Stimulated activated naive CD8-positive, alpha-beta T cell treated with anti-CD3 and anti-CD28 coated beads, Interleukin-15, Interleukin-2, amounts not matched to agents 100 ng/mL and 50 ng/mL, for 24 hours (primary cell): ENCODE measurements around the gene MUS81.

Experiments used
- H3K27ac Mint-ChIP-seq: one replicate; pipeline ENCODE4 v1.8.0; 2021; ENCODE audit warnings: mild to moderate bottlenecking, mixed read lengths
- H3K27me3 Mint-ChIP-seq: one replicate; pipeline ENCODE4 v1.8.0; 2021; ENCODE audit warnings: mixed read lengths
- H3K36me3 Mint-ChIP-seq: one replicate; pipeline ENCODE4 v1.8.0; 2021; ENCODE audit warnings: low read depth, mixed read lengths
- H3K4me1 Mint-ChIP-seq: one replicate; pipeline ENCODE4 v1.8.0; 2021; ENCODE audit warnings: low read depth, mixed read lengths
- H3K4me3 Mint-ChIP-seq: one replicate; pipeline ENCODE4 v1.8.0; 2021; ENCODE audit warnings: mild to moderate bottlenecking, mixed read lengths
- H3K9me3 Mint-ChIP-seq: one replicate; pipeline ENCODE4 v1.8.0; 2021; ENCODE audit warnings: mixed read lengths

Gene MUS81

GRCh38 chr11:65871811-65872548, 11.7 kb downstream of the MUS81 start:
- H3K4me1 Mint-ChIP-seq, result peaks cover 22% of the 10 kb centered on the region
- no peak overlapping the region for H3K27ac Mint-ChIP-seq
- H3K36me3 Mint-ChIP-seq, result peaks cover 8% of the 10 kb centered on the region
- H3K27me3 Mint-ChIP-seq, result peaks cover 3% of the 10 kb centered on the region
- H3K9me3 Mint-ChIP-seq, result no peaks in the 10 kb centered on the region
- H3K4me3 Mint-ChIP-seq, result no peak overlapping the region

GRCh38 chr11:65872586-65873317, 12.5 kb downstream of the MUS81 start, which contains the start of gene EFEMP2:
EFEMP2 (minus strand) TSS chr11:65872800; CDS start chr11:65872354, 446 bp downstream.
- peak within 1 kb of the TSS; percentile 92 for H3K27ac Mint-ChIP-seq
- peaks cover under 1% of the 10 kb centered on the region for H3K36me3 Mint-ChIP-seq

DNA sequence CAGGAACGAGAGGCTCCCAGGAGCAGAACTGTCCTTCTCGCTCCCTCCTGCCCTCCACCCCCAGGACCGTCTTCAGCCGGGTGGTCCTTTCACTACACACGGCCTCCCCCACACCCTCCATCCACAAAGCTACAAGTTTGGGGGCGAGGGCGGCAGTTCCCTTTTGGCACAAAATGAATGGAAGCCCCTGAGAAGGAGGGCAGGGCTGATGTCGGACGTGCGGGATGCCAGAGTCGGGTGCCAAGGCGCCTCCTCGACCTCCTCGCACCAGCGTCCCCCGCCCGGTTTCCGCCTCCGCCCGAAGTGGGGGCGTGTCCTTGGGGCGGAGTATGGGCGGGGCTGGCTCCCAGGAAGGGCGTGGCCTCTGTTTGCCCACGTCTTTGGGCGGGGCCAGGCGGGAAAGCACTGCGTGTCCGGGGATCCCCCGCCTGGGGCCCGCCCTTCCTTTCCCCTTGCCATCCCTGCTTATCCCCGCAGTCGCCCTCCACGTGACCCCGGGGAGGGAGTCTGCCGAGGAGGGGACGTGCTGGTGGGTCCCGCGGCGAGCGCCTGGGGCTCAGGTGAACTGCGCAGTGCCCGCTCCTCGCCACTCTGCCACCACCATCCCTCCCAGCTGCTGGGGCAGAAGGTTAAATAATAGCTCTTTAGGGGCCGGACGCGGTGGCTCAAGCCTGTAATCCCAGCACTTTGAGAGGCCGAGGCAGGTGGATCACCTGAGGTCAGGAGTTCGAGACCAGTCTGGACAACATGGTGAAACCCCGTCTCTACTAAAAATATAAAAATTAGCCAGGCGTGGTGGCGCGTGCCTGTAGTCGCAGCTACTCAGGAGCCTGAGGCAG, 13.3 kb downstream of the MUS81 start:
- Mint-ChIP-seq H3K9me3 (no peaks in the 10 kb centered on the region), H3K27ac (peak overlapping the region; percentile 92), H3K4me1 (peaks cover 35% of the 10 kb centered on the region), H3K27me3 (peaks cover 3% of the 10 kb centered on the region), H3K4me3 (peak overlapping the region; percentile 84), H3K36me3 (no peaks in the 10 kb centered on the region)

More at GRCh38 chr11:65872586-65873317, 12.5 kb downstream of the MUS81 start, which contains the start of gene EFEMP2:
- H3K9me3 Mint-ChIP-seq, result no peaks in the 10 kb centered on the region
- peaks cover 3% of the 10 kb centered on the region for H3K27me3 Mint-ChIP-seq
- H3K4me3 Mint-ChIP-seq, result peak within 1 kb of the TSS; percentile 84
- peaks cover 29% of the 10 kb centered on the region for H3K4me1 Mint-ChIP-seq

DNA sequence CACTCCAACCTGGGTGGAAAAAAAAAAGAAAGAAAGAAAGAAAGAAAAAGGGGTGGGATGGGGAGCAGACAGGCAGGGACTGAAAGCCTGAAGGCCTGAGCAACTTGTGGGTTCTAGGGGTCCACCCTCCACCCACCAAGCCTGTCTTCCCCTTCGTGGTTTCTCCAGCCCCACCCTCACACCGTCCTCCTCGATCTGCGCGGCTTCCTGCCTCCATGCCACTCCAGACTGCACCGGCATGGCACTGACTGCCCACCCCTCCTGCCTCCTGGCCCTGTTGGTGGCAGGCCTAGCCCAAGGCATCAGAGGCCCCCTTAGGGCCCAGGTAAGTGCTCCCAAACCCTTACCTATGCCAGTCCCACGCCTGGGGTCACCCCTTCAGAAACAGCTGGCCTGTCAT, 19.4 kb downstream of the MUS81 start, which contains the start of gene CTSW:
CTSW (plus strand) TSS at position 221 of the 400 bp plus-strand sequence; CDS start at position 239, 18 bp downstream.
- peaks cover 48% of the 10 kb centered on the region for H3K4me1 Mint-ChIP-seq
- H3K36me3 Mint-ChIP-seq, result peaks cover 19% of the 10 kb centered on the region
- H3K4me3 Mint-ChIP-seq, result peak within 1 kb of the TSS; percentile 84
- no peaks in the 10 kb centered on the region for H3K27me3 Mint-ChIP-seq
- H3K9me3 Mint-ChIP-seq, result no peaks in the 10 kb centered on the region
- H3K27ac Mint-ChIP-seq, result peak within 1 kb of the TSS; percentile 94

DNA sequence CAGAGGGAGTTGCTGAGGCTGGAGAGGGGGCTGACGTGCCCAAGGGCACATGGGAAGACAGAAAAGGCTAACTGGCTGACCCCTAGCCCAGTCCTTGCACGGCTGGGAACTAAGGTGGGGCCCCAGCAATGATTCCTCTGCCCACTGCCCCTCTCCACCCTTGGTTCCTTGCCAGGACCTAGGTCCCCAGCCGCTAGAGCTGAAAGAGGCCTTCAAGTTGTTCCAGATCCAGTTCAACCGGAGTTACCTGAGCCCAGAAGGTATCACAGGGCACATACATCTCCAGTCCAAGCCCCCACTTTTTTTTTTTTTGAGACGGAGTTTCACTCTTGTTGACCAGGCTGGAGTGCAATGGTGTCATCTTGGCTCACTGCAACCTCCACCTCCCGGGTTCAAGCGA, 19.8 kb downstream of the MUS81 start:
- peak overlapping the region; percentile 94 for H3K27ac Mint-ChIP-seq

GRCh38 chr11:65880844-65881421, 20.7 kb downstream of the MUS81 start:
- H3K4me1 Mint-ChIP-seq, result peaks cover 56% of the 10 kb centered on the region
- peak overlapping the region; percentile 84 for H3K4me3 Mint-ChIP-seq
- H3K36me3 Mint-ChIP-seq, result peaks cover 25% of the 10 kb centered on the region
- H3K27me3 Mint-ChIP-seq, result no peaks in the 10 kb centered on the region
- H3K9me3 Mint-ChIP-seq, result no peaks in the 10 kb centered on the region
- peak overlapping the region; percentile 94 for H3K27ac Mint-ChIP-seq

More for the DNA sequence above, 19.8 kb downstream of the MUS81 start:
- Mint-ChIP-seq H3K9me3 (no peaks in the 10 kb centered on the region), H3K36me3 (peaks cover 23% of the 10 kb centered on the region), H3K4me3 (peak overlapping the region; percentile 84), H3K4me1 (peaks cover 52% of the 10 kb centered on the region), H3K27me3 (no peaks in the 10 kb centered on the region)

GRCh38 chr11:65882120-65883057, 22.2 kb downstream of the MUS81 start:
- H3K4me3 Mint-ChIP-seq, result peak overlapping the region; percentile 10
- peaks cover 32% of the 10 kb centered on the region for H3K36me3 Mint-ChIP-seq
- H3K9me3 Mint-ChIP-seq, result no peaks in the 10 kb centered on the region
- H3K4me1 Mint-ChIP-seq, result peaks cover 65% of the 10 kb centered on the region
- no peaks in the 10 kb centered on the region for H3K27me3 Mint-ChIP-seq
- peak overlapping the region; percentile 57 for H3K27ac Mint-ChIP-seq

DNA sequence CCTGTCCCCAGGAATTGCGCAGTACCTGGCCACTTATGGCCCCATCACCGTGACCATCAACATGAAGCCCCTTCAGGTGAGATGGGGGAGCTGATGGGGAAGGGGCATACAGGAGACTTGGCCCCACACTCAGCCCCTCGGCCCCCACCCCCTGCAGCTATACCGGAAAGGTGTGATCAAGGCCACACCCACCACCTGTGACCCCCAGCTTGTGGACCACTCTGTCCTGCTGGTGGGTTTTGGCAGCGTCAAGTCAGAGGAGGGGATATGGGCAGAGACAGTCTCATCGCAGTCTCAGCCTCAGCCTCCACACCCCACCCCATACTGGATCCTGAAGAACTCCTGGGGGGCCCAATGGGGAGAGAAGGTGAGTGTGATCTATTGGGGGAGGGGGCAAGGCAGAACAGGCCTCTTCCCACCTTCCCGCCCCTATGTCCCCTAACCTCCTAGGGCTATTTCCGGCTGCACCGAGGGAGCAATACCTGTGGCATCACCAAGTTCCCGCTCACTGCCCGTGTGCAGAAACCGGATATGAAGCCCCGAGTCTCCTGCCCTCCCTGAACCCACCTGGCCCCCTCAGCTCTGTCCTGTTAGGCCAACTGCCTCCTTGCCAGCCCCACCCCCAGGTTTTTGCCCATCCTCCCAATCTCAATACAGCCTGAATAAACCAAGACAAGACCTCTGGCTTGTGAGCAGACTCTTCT, 23.0 kb downstream of the MUS81 start:
- Mint-ChIP-seq H3K9me3 (no peaks in the 10 kb centered on the region), H3K36me3 (peaks cover 32% of the 10 kb centered on the region), H3K27ac (no peak overlapping the region), H3K27me3 (no peaks in the 10 kb centered on the region), H3K4me1 (peaks cover 66% of the 10 kb centered on the region), H3K4me3 (no peak overlapping the region)

GRCh38 chr11:65883786-65884715, 23.8 kb downstream of the MUS81 start:
- Mint-ChIP-seq H3K4me3 (no peak overlapping the region), H3K4me1 (peaks cover 65% of the 10 kb centered on the region), H3K27me3 (no peaks in the 10 kb centered on the region), H3K27ac (no peak overlapping the region), H3K9me3 (no peaks in the 10 kb centered on the region), H3K36me3 (peaks cover 32% of the 10 kb centered on the region)

- Mint-ChIP-seq H3K9me3 (no peaks in the 10 kb centered on the region), H3K4me1 (peaks cover 65% of the 10 kb centered on the region), H3K27ac (no peak overlapping the region), H3K27me3 (no peaks in the 10 kb centered on the region), H3K4me3 (no peak overlapping the region), H3K36me3 (peaks cover 32% of the 10 kb centered on the region)
These were observed 24.5 kb downstream of the MUS81 start for GRCh38 chr11:65884716-65885092.

GRCh38 chr11:65885231-65885630, 25.0 kb downstream of the MUS81 start:
- Mint-ChIP-seq H3K4me3 (no peak overlapping the region), H3K36me3 (peaks cover 32% of the 10 kb centered on the region), H3K27ac (no peak overlapping the region), H3K4me1 (peaks cover 65% of the 10 kb centered on the region), H3K9me3 (no peaks in the 10 kb centered on the region), H3K27me3 (no peaks in the 10 kb centered on the region)

DNA sequence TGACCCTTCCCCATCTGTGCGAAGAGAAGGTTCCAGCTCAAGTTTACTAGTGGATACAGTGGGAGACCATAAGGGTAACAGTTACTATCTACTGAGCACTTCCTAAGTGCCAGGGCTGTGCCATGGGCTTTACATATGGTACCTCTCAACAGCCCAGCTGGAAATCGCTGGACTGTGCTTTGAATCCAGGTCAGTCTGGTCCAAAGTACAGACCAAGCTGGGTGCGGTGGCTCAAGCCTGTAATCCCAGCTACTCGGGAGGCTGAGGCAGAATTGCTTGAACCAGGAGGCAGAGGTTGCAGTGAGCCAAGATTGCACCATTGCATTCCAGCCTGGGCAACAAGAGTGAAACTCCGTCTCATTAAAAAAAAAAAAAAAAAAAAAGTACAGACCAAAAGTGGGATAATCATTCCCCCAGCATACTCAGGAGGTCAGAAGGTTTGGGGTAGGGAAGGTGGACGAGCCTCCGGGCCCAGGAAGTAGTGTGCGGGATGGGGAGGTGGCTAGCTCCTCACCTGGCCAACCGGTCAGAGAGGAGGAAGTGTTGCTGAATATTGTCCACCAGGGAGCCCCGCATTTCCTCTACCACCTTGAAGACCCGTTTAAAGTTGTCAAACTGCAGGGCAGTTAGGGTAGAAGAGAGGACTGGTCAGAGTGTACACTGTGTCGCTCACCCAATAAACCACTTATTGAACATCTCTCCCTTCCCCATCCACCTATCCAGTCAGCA, 25.7 kb downstream of the MUS81 start:
- Mint-ChIP-seq H3K4me3 (no peak overlapping the region), H3K9me3 (no peaks in the 10 kb centered on the region), H3K4me1 (peaks cover 59% of the 10 kb centered on the region), H3K36me3 (peaks cover 32% of the 10 kb centered on the region), H3K27me3 (no peaks in the 10 kb centered on the region), H3K27ac (peak overlapping the region; percentile 70)
